Omental fat pad (tissue), 4 donors: ENCODE data around the gene TAF1B. TPM values are rescaled to one million over a fixed set of nuclear protein-coding genes. Genes with fewer than 3 reads are reported as not detected.

Experiments
- total RNA-seq, 4 donors: library from RNA; depleted of rRNA; stranded (reverse); fragments of >200 nt; gene quantifications; one replicate each; pipeline ENCODE4 v1.1.0, GENCODE V29; 2016

The TAF1B gene
- total RNA-seq, 4 donors from 2014 or later = 16.1 to 21.1 (median 19.1) TPM

Other genes starting within 250 kb of the TAF1B start
- gene YWHAQ, start 212.5 kb upstream of the TAF1B start, total RNA-seq = 100 to 1,000 TPM; 160 to 222 (median 168) TPM
- gene GRHL1, start 108.2 kb downstream of the TAF1B start, total RNA-seq = 10 to 100 TPM in 1 of 4 donors, 1 to 10 TPM in 2, under 1 TPM in 1; 0.95 to 15.1 (median 5.1) TPM
- gene KLF11, start 200.1 kb downstream of the TAF1B start, total RNA-seq = 10 to 100 TPM; 35.8 to 63.6 (median 37.3) TPM
- gene CYS1, start 236.9 kb downstream of the TAF1B start, total RNA-seq = 1 to 10 TPM in 2 of 4 donors, under 1 TPM in 2; 0.63 to 2.7 (median 1.2) TPM